SK-N-SH (cell line): ENCODE data around the gene ACSS1.

Experiments
- CHD2 ChIP-seq: fragments of 150-350 bp; IDR thresholded peaks from 2 replicates; pipeline ENCODE4 v1.6.1; 2018; ENCODE audit warnings: low read length; ENCODE audit not compliant: partially characterized antibody
- CTCF ChIP-seq: fragments of 200-600 bp; sonication (generic); IDR thresholded peaks from 2 replicates; pipeline ENCODE4 v1.6.1; 2017; ENCODE audit warnings: antibody characterized with exemption, mild to moderate bottlenecking, moderate library complexity
- EZH2phosphoT487 ChIP-seq: fragments of 200-600 bp; sonication (generic); IDR thresholded peaks from 2 replicates; pipeline ENCODE4 v1.6.1; 2017; ENCODE audit warnings: low read depth, mixed run types, mild to moderate bottlenecking, antibody characterized with exemption, moderate library complexity, borderline replicate concordance
- IRF3 ChIP-seq: fragments of 150-350 bp; IDR thresholded peaks from 2 replicates; pipeline ENCODE4 v1.6.1; 2016; ENCODE audit warnings: mild to moderate bottlenecking, low read depth, low read length
- YY1 ChIP-seq: IDR thresholded peaks from 2 replicates; pipeline ENCODE4 v1.4.0; 2012; ENCODE audit warnings: low read depth, mild to moderate bottlenecking

- TF ChIP-seq CTCF (no peak), CHD2 (no peak), IRF3 (no peak), YY1 (no peak), EZH2phosphoT487 (no peak)
These were observed 25.3 kb downstream of the ACSS1 start for GRCh38 chr20:25032478-25033264.
